DOHH2 (cell line): ENCODE measurements around the gene PTEN.

Experiments
- CTCF ChIP-seq: fragments of 200-600 bp; sonication (generic); IDR thresholded peaks from one replicate; pipeline ENCODE4 v1.5.1; 2014; ENCODE audit warnings: antibody characterized with exemption, mild to moderate bottlenecking, low read depth, low read length; ENCODE audit not compliant: poor library complexity, severe bottlenecking
- EZH2phosphoT487 ChIP-seq: fragments of 200-600 bp; sonication (generic); IDR thresholded peaks from 2 replicates; pipeline ENCODE4 v1.6.1; 2017; ENCODE audit warnings: borderline replicate concordance, mild to moderate bottlenecking, antibody characterized with exemption, low read length, moderate library complexity, mixed read lengths

GRCh38 chr10:87887146-87887545 lies 23.7 kb downstream of the PTEN start:
- TF ChIP-seq CTCF, result no peak
- no peak for TF ChIP-seq EZH2phosphoT487
